Coronary artery (tissue), 2 donors: ENCODE data around the gene RABL6.
"Not testable (repeated sequence)": the region's sequence is repeated elsewhere in the genome, so short reads cannot be mapped to it uniquely, and the experiment has no call there.

ENCODE experiments used
- DNase-seq: peaks from one replicate; pipeline ENCODE4 v3.0.0-alpha.2; 2017; ENCODE audit warnings: low spot score
- H3K27ac ChIP-seq, 2 donors: fragments of 200-600 bp; sonication (generic); one replicate each; pipeline ENCODE4 v1.5.1; 2016 to 2019
- H3K4me3 ChIP-seq: fragments of 200-600 bp; sonication (generic); 2 replicates; pipeline ENCODE4 v1.5.1; 2016; ENCODE audit warnings: mild to moderate bottlenecking, moderate library complexity
- CTCF ChIP-seq: fragments of 200-600 bp; sonication (generic); IDR thresholded peaks from one replicate; pipeline ENCODE4 v1.5.1; 2019; ENCODE audit warnings: antibody characterized with exemption

RABL6 gene

GRCh38 chr9:136807281-136808074, at the start of gene RABL6:
Gene RABL6 (plus strand): TSS chr9:136807948. CDS start chr9:136808197, 249 bp downstream.
- H3K4me3 ChIP-seq = peak within 1 kb of the TSS; percentile 89
- H3K27ac ChIP-seq = peak within 1 kb of the TSS; percentile 78 to 93
- peak; percentile 86 for DNase-seq
- no peak for TF ChIP-seq CTCF

- no peak for TF ChIP-seq CTCF
- no peak overlapping the region for H3K4me3 ChIP-seq
- no peak overlapping the region for H3K27ac ChIP-seq
- no peak for DNase-seq
Observed at GRCh38 chr9:136759001-136759400, 48.7 kb upstream of the RABL6 start.

GRCh38 chr9:136759436-136760325, 48.1 kb upstream of the RABL6 start:
- TF ChIP-seq CTCF = no peak

GRCh38 chr9:136760424-136760823, 47.3 kb upstream of the RABL6 start:
- TF ChIP-seq CTCF = no peak
- Histone ChIP-seq H3K4me3 (no peak overlapping the region), H3K27ac (no peak overlapping the region)
- DNase-seq = no peak

More at GRCh38 chr9:136759436-136760325, 48.1 kb upstream of the RABL6 start:
- no peak for DNase-seq
- Histone ChIP-seq H3K27ac (no peak overlapping the region), H3K4me3 (no peak overlapping the region)

GRCh38 chr9:136760834-136761544, 46.8 kb upstream of the RABL6 start:
- not testable (repeated sequence) for H3K27ac ChIP-seq, DNase-seq

GRCh38 chr9:136761545-136761981, 46.2 kb upstream of the RABL6 start:
- Histone ChIP-seq H3K27ac (no peak overlapping the region), H3K4me3 (no peak overlapping the region)
- no peak for TF ChIP-seq CTCF
- DNase-seq = no peak

More at GRCh38 chr9:136760834-136761544, 46.8 kb upstream of the RABL6 start:
- H3K4me3 ChIP-seq = not testable (repeated sequence)

GRCh38 chr9:136762221-136762691, 45.5 kb upstream of the RABL6 start:
- TF ChIP-seq CTCF = no peak
- Histone ChIP-seq H3K4me3 (no peak overlapping the region), H3K27ac (no peak overlapping the region)
- no peak for DNase-seq
